GM21381 (cell line): ENCODE data around the gene MRGPRG.
"Not testable (repeated sequence)": the region's sequence is repeated elsewhere in the genome, so short reads cannot be mapped to it uniquely, and the experiment has no call there.

Experiments used
- ATAC-seq: cut with Tn5 transposase; IDR thresholded peaks from one replicate; pipeline ENCODE4 v1.9.1; 2021; ENCODE audit warnings: mild to moderate bottlenecking, moderate library complexity; ENCODE audit not compliant: unreplicated experiment

The MRGPRG gene

GRCh38 chr11:3177931-3178330, 40.7 kb downstream of the MRGPRG start:
- ATAC-seq, result no peak

DNA sequence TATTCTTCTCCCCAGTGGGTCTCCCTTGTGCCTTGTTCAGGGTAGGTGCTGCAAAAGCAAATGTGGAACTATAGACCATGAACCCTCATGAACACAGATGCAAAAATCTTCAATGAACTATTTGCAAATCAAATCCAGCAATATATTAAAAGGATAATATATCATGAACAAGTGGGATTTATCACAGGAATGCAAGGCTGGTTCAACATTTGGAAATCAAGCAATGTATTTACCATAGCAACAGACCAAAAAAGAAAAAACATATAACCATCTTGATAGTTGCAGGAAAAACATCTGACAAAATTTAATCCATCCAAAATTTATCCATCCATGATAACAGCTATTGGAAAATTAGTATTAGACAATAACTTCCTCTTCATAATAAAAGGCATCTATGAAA, 42.1 kb downstream of the MRGPRG start:
- no peak for ATAC-seq

DNA sequence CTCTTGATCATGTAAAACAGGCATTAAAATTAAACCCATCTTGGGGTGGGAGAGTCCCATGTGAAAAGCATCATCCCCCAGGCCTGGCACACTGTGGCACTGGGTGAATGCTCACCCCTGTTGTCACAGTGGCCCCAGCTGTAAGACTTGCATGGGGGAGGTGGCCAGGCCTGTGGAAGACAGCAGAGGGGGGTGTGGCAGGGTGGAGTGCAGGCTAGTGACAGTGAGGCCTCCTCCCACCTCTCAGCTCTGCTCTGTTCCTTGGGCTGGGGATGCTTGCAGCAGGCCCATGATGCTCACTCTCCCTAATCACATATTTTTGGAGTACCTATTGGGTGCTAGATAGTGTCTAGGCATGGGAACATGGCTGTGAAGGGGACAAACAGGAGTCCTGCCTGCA, 43.4 kb downstream of the MRGPRG start:
- no peak for ATAC-seq

- no peak for ATAC-seq
These were observed 44.2 kb downstream of the MRGPRG start for GRCh38 chr11:3174387-3174786.

DNA sequence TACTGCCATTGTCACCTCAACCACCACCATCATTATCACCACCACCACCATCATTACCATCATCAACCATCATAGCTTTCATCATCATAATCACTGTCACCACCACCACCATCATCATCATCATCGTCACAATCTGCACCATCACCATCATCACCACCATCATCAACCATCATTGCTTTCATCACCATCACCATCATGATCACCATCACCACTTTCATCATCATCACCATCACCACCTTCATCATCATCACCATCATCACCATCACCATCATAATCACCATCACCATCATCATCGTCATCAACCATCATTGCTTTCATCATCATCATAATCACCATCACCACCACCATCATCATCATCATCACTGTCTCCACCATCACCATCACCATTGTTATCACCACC, 44.8 kb downstream of the MRGPRG start:
- ATAC-seq, result no peak

GRCh38 chr11:3171931-3172560, 46.6 kb downstream of the MRGPRG start:
- no peak for ATAC-seq

GRCh38 chr11:3170756-3171650, 47.6 kb downstream of the MRGPRG start:
- no peak for ATAC-seq

GRCh38 chr11:3170044-3170755, 48.4 kb downstream of the MRGPRG start:
- no peak for ATAC-seq

GRCh38 chr11:3169255-3170043, 49.2 kb downstream of the MRGPRG start:
- ATAC-seq, result no peak

DNA sequence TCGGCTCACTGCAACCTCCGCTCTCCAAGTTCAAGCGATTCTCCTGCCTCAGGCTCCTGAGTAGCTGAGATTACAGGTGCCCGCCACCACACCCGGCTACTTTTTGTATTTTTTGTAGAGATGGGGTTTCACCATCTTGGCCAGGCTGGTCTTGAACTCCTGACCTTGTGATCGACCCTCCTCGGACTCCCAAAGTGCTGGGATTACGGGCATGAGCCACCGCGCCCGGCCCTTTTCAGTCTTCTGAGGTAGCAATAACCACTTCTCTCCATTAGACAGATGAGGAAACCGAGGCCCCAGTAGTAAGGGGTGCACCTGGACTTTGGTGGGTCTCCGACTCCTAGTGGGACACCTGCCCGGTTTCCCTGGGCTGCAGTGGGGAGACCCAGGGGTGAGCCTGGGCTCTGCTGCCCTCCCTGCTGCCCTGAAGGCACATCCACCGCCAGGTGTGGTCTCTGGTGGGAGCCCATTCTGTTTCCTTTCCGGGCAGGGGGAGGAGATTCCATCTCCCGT, 49.8 kb downstream of the MRGPRG start:
- not testable (repeated sequence) for ATAC-seq
